ENCODE measurements around the gene PRKCB. TPM values are rescaled to one million over a fixed set of nuclear protein-coding genes. Genes with fewer than 3 reads are reported as not detected.

The PRKCB gene
- total RNA-seq, 1 experiment from 2014 or later = 0.89 TPM

- TF ChIP-seq YY1 (IDR thresholded peaks at IDR 0.05; ENCODE audit: extremely low read depth, insufficient replicate concordance, low read depth, low read length) (no peak), EZH2 (IDR thresholded peaks at IDR 0.05) (no peak), MAX (IDR thresholded peaks at IDR 0.05) (no peak), SP1 (IDR thresholded peaks at IDR 0.05; ENCODE audit: low read depth) (no peak), EZH2phosphoT487 (IDR thresholded peaks at IDR 0.05; ENCODE audit: borderline replicate concordance) (no peak)
Measured at GRCh38 chr16:24018485-24018884, 182.7 kb downstream of the PRKCB start (continued).

- Histone ChIP-seq H3K79me2 (ENCODE audit: insufficient read depth, low read length) (no peaks in the 10 kb centered on the region), H3K9me2 (ENCODE audit: insufficient read depth) (no peaks in the 10 kb centered on the region), H3K27ac (ENCODE audit: low read depth, low read length) (no peak overlapping the region), H4K20me1 (ENCODE audit: insufficient read depth) (no peaks in the 10 kb centered on the region), H3K36me3 (ENCODE audit: control insufficient read depth in 1 of 2, insufficient read depth in 2 of 2, low read length in 2 of 2) (no peaks in the 10 kb centered on the region), H3K4me2 (ENCODE audit: low read length) (no peak overlapping the region), H3K4me3 (replicated peaks in 1 of 2; ENCODE audit: low read depth in 1 of 2, low read length in 2 of 2) (no peak overlapping the region), H3K9ac (ENCODE audit: low read length) (no peak overlapping the region), H3K27me3 (ENCODE audit: insufficient read depth, low read length) (peaks cover 27% of the 10 kb centered on the region), H3K9me3 (ENCODE audit: control insufficient read depth in 1 of 2, insufficient read depth in 1 of 2, low read depth in 1 of 2, low read length in 2 of 2) (no peaks in the 10 kb centered on the region), H2AFZ (ENCODE audit: low read depth, low read length, poor library complexity, severe bottlenecking) (no peak overlapping the region), H3K4me1 (ENCODE audit: control insufficient read depth in 1 of 2, insufficient read depth in 2 of 2, low read length in 2 of 2) (no peaks in the 10 kb centered on the region)
- ChIA-PET RAD21 (ENCODE audit: low non-redundant PET in 1 of 2, low total read pairs in 2 of 2, uncharacterized antibody in 2 of 2, unreplicated experiment in 2 of 2) (no interaction called here), POLR2A (no interaction called here), CTCF (no interaction called here)
- intact Hi-C loops (cut with micrococcal nuclease) = no loop called here
- ATAC-seq (no peak), DNase-seq (ENCODE audit: low read depth, low spot score) (no peak)
- no peak for TF ChIP-seq POLR2A (IDR thresholded peaks at IDR 0.05; ENCODE audit: borderline replicate concordance, extremely low read depth, insufficient read depth, insufficient read length)
- TF ChIP-seq ELF1 (IDR thresholded peaks at IDR 0.05; ENCODE audit: borderline replicate concordance, low read depth) = no peak
- TF ChIP-seq TCF7L2 (IDR thresholded peaks at IDR 0.05; ENCODE audit: borderline replicate concordance, extremely low read depth, insufficient read depth, insufficient read length) = no peak
- TF ChIP-seq JUND (IDR thresholded peaks at IDR 0.05) = no peak
- no peak for TF ChIP-seq ZBTB33 (IDR thresholded peaks at IDR 0.05; ENCODE audit: extremely low read depth, insufficient replicate concordance, low read length)
- TF ChIP-seq POLR2AphosphoS5 (IDR thresholded peaks at IDR 0.05; ENCODE audit: low read depth, low read length) = no peak
- no peak for TF ChIP-seq EZH2 (IDR thresholded peaks at IDR 0.05)
- TF ChIP-seq CEBPB (IDR thresholded peaks at IDR 0.05; ENCODE audit: low read depth) = no peak
- TF ChIP-seq ZFX (IDR thresholded peaks at IDR 0.05) = no peak
- TF ChIP-seq RAD21 (IDR thresholded peaks at IDR 0.05; ENCODE audit: low read depth) = no peak
- TF ChIP-seq EGR1 (IDR thresholded peaks at IDR 0.05; ENCODE audit: low read depth) = no peak
- no peak for TF ChIP-seq ATF3 (IDR thresholded peaks at IDR 0.05)
- TF ChIP-seq ZNF274 (IDR thresholded peaks at IDR 0.05; ENCODE audit: low read depth, low read length) = no peak
- no peak for TF ChIP-seq YY1 (IDR thresholded peaks at IDR 0.05; ENCODE audit: extremely low read depth, insufficient replicate concordance, low read depth, low read length)
- no peak for TF ChIP-seq MAX (IDR thresholded peaks at IDR 0.05)
- BruUV-seq (replicated peaks) = no TSS peak
Measured at GRCh38 chr16:24022797-24023196, 187.0 kb downstream of the PRKCB start.

All from HCT116 (cell line).